ENCODE results near the gene NASP. TPM values are rescaled to one million over a fixed set of nuclear protein-coding genes. Genes with fewer than 3 reads are reported as not detected.

The NASP gene
- polyA plus RNA-seq, 1 of the 3 experiments (the other 2 are of a cell fraction) = 152 TPM

DNA sequence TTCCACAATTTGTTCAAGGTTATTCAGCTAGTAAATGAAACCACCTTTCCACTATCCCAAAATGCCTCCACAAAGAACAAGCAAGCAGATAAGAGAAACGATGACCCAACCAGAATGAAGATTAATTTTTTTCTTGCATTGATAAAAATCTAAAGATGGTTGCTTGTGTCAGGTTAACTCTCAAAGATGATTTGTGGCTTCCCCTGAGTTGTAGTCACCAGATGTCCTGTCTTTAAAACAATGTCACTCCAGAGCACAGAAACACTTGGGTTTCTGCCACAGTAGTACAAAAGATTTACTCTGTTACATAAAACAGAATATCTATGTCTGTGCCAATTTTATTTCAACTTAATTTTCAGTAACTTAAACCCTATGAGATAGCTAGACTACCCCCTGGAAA is 51.4 kb downstream of the NASP start:
- no peaks in the 10 kb centered on the region for H3F3A ChIP-seq (replicated peaks; ENCODE audit: insufficient read depth)
- peak overlapping the region in 1 of 2 experiments; percentile 30; a peak in 1 of 4 replicates for H3K27ac ChIP-seq (ENCODE audit: low read depth in 2 of 2, low read length in 1 of 2)
- no peaks in the 10 kb centered on the region for H3K9me2 ChIP-seq
- peaks cover 80 to 95% of the 10 kb centered on the region in 2 experiments for H3K36me3 ChIP-seq (replicated peaks in 1 of 2; ENCODE audit: control insufficient read depth in 1 of 2, insufficient read depth in 2 of 2, low read length in 1 of 2)
- POLR2A ChIA-PET = no interaction called here
- H2AFZ ChIP-seq (ENCODE audit: low read depth) = no peak overlapping the region
- no peak overlapping the region for H3K4me2 ChIP-seq
- H3K79me2 ChIP-seq (ENCODE audit: insufficient read depth) = peaks cover 1% of the 10 kb centered on the region
- no peaks in the 10 kb centered on the region; a peak in 1 of 4 replicates for H3K4me1 ChIP-seq (ENCODE audit: control insufficient read depth in 1 of 2, insufficient read depth in 2 of 2, low read depth in 1 of 2, low read length in 1 of 2)
- TF ChIP-seq, protein P1, sequence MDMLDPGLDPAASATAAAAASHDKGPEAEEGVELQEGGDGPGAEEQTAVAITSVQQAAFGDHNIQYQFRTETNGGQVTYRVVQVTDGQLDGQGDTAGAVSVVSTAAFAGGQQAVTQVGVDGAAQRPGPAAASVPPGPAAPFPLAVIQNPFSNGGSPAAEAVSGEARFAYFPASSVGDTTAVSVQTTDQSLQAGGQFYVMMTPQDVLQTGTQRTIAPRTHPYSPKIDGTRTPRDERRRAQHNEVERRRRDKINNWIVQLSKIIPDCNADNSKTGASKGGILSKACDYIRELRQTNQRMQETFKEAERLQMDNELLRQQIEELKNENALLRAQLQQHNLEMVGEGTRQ (IDR thresholded peaks at IDR 0.05; ENCODE audit: borderline replicate concordance, low read depth, low read length) = no peak
- no peak for TF ChIP-seq CHD2 (IDR thresholded peaks at IDR 0.05; ENCODE audit: low read length, partially characterized antibody)
- TF ChIP-seq, protein P2, sequence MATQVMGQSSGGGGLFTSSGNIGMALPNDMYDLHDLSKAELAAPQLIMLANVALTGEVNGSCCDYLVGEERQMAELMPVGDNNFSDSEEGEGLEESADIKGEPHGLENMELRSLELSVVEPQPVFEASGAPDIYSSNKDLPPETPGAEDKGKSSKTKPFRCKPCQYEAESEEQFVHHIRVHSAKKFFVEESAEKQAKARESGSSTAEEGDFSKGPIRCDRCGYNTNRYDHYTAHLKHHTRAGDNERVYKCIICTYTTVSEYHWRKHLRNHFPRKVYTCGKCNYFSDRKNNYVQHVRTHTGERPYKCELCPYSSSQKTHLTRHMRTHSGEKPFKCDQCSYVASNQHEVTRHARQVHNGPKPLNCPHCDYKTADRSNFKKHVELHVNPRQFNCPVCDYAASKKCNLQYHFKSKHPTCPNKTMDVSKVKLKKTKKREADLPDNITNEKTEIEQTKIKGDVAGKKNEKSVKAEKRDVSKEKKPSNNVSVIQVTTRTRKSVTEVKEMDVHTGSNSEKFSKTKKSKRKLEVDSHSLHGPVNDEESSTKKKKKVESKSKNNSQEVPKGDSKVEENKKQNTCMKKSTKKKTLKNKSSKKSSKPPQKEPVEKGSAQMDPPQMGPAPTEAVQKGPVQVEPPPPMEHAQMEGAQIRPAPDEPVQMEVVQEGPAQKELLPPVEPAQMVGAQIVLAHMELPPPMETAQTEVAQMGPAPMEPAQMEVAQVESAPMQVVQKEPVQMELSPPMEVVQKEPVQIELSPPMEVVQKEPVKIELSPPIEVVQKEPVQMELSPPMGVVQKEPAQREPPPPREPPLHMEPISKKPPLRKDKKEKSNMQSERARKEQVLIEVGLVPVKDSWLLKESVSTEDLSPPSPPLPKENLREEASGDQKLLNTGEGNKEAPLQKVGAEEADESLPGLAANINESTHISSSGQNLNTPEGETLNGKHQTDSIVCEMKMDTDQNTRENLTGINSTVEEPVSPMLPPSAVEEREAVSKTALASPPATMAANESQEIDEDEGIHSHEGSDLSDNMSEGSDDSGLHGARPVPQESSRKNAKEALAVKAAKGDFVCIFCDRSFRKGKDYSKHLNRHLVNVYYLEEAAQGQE (IDR thresholded peaks at IDR 0.05; ENCODE audit: low read depth, low read length) = no peak
- TF ChIP-seq ELF1 (IDR thresholded peaks at IDR 0.05) = no peak
- TF ChIP-seq FOXJ3 (CRISPR knock-in tag; IDR thresholded peaks at IDR 0.05) = no peak
- no peak for TF ChIP-seq GABPA (IDR thresholded peaks at IDR 0.05; ENCODE audit: low read depth)
- TF ChIP-seq RFX5 (IDR thresholded peaks at IDR 0.05; ENCODE audit: low read length) = no peak
- no peak for TF ChIP-seq EZH2phosphoT487 (IDR thresholded peaks at IDR 0.05; ENCODE audit: borderline replicate concordance, low read depth)
- no peak for TF ChIP-seq FOSL2 (IDR thresholded peaks at IDR 0.05; ENCODE audit: borderline replicate concordance, low read depth)
- TF ChIP-seq NFIC (IDR thresholded peaks at IDR 0.05; ENCODE audit: borderline replicate concordance) = 0 out of 2 replicates have a peak, but pooled peaks have one; percentile 23
- TF ChIP-seq, protein P3, sequence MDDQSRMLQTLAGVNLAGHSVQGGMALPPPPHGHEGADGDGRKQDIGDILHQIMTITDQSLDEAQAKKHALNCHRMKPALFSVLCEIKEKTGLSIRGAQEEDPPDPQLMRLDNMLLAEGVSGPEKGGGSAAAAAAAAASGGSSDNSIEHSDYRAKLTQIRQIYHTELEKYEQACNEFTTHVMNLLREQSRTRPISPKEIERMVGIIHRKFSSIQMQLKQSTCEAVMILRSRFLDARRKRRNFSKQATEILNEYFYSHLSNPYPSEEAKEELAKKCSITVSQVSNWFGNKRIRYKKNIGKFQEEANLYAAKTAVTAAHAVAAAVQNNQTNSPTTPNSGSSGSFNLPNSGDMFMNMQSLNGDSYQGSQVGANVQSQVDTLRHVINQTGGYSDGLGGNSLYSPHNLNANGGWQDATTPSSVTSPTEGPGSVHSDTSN (IDR thresholded peaks at IDR 0.05) = peak; percentile 55
- TF ChIP-seq, protein P4, sequence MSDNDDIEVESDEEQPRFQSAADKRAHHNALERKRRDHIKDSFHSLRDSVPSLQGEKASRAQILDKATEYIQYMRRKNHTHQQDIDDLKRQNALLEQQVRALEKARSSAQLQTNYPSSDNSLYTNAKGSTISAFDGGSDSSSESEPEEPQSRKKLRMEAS (IDR thresholded peaks at IDR 0.05; ENCODE audit: low read depth) = no peak
- TF ChIP-seq, protein P5, sequence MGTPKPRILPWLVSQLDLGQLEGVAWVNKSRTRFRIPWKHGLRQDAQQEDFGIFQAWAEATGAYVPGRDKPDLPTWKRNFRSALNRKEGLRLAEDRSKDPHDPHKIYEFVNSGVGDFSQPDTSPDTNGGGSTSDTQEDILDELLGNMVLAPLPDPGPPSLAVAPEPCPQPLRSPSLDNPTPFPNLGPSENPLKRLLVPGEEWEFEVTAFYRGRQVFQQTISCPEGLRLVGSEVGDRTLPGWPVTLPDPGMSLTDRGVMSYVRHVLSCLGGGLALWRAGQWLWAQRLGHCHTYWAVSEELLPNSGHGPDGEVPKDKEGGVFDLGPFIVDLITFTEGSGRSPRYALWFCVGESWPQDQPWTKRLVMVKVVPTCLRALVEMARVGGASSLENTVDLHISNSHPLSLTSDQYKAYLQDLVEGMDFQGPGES (IDR thresholded peaks at IDR 0.05; ENCODE audit: low read depth, low read length) = no peak
- TF ChIP-seq, protein P6, sequence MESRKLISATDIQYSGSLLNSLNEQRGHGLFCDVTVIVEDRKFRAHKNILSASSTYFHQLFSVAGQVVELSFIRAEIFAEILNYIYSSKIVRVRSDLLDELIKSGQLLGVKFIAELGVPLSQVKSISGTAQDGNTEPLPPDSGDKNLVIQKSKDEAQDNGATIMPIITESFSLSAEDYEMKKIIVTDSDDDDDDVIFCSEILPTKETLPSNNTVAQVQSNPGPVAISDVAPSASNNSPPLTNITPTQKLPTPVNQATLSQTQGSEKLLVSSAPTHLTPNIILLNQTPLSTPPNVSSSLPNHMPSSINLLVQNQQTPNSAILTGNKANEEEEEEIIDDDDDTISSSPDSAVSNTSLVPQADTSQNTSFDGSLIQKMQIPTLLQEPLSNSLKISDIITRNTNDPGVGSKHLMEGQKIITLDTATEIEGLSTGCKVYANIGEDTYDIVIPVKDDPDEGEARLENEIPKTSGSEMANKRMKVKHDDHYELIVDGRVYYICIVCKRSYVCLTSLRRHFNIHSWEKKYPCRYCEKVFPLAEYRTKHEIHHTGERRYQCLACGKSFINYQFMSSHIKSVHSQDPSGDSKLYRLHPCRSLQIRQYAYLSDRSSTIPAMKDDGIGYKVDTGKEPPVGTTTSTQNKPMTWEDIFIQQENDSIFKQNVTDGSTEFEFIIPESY (IDR thresholded peaks at IDR 0.05; ENCODE audit: borderline replicate concordance, low read depth) = no peak
- TF ChIP-seq GATA2 (CRISPR knock-in tag; IDR thresholded peaks at IDR 0.05) = no peak
- 0 out of 2 replicates have a peak, but pooled peaks have one; percentile 11 for TF ChIP-seq JUND (IDR thresholded peaks at IDR 0.05)
- peak; percentile 64 for TF ChIP-seq TCF12 (IDR thresholded peaks at IDR 0.05)
- no peak for TF ChIP-seq TAF1 (IDR thresholded peaks at IDR 0.05; ENCODE audit: borderline replicate concordance, low read depth, low read length)
- no peak for TF ChIP-seq NRF1 (IDR thresholded peaks at IDR 0.05; ENCODE audit: low read depth, low read length)
- TF ChIP-seq EP300 (IDR thresholded peaks at IDR 0.05; ENCODE audit: borderline replicate concordance in 1 of 2, low read depth in 1 of 2, low read length in 1 of 2) = 0 out of 4 replicates have a peak, but pooled peaks of 1 of the 2 experiments have one; percentile 27
- TF ChIP-seq MEF2A (IDR thresholded peaks at IDR 0.05; ENCODE audit: borderline replicate concordance, low read depth) = no peak
- TF ChIP-seq, protein P7, sequence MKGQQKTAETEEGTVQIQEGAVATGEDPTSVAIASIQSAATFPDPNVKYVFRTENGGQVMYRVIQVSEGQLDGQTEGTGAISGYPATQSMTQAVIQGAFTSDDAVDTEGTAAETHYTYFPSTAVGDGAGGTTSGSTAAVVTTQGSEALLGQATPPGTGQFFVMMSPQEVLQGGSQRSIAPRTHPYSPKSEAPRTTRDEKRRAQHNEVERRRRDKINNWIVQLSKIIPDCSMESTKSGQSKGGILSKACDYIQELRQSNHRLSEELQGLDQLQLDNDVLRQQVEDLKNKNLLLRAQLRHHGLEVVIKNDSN (IDR thresholded peaks at IDR 0.05; ENCODE audit: borderline replicate concordance, low read depth) = no peak
- H3K4me3 ChIP-seq (ENCODE audit: low read depth in 2 of 2, low read length in 1 of 2) = no peak overlapping the region
- CTCF ChIA-PET = interaction anchor here (1.0 kb wide), 1 partner anchor 9 kb away, joined by 3 read pairs; no protein-coding TSS in a partner anchor
- H4K20me1 ChIP-seq (ENCODE audit: insufficient read depth) = no peaks in the 10 kb centered on the region
- no peaks in the 10 kb centered on the region for H3K27me3 ChIP-seq (ENCODE audit: insufficient read depth)
- no peaks in the 10 kb centered on the region for H3K9me3 ChIP-seq
- 14% methylated on average over 1 of the region's 1 CpG for WGBS (ENCODE audit: low lambda C conversion rate)
- DNase-seq = no peak
- H3K9ac ChIP-seq = no peak overlapping the region
